T-helper 2 cell treated with Interferon-gamma antibody and Interleukin-4, amounts not matched to agents 100 ng/mL and 5 ng/mL, for 36 hours (primary cell): ENCODE measurements around the gene HLCS. TPM values are rescaled to one million over a fixed set of nuclear protein-coding genes. Genes with fewer than 3 reads are reported as not detected.
"Not testable (repeated sequence)": the region's sequence is repeated elsewhere in the genome, so short reads cannot be mapped to it uniquely, and the experiment has no call there.

Experiments
- intact Hi-C: fragments of 100-400 bp; cut with micrococcal nuclease; formaldehyde crosslinking; loops from one replicate; pipeline ENCODE4 v1.15.1; 2023
- total RNA-seq: library from RNA; stranded (reverse); gene quantifications from 2 replicates; pipeline ENCODE4 v1.2.3, GENCODE V29; 2022

HLCS gene
- total RNA-seq, 1 donor from 2014 or later, result 19.4 TPM

GRCh38 chr21:36960676-36961284 is 5.7 kb downstream of the HLCS start:
- intact Hi-C loops, result no loop called here

- intact Hi-C loops, result no loop called here
These were observed 7.2 kb downstream of the HLCS start for GRCh38 chr21:36959020-36959835.

- intact Hi-C loops, result no loop called here
These were observed 10.7 kb downstream of the HLCS start for GRCh38 chr21:36955783-36956182.

- intact Hi-C loops, result not testable (repeated sequence)
These were observed 14.1 kb downstream of the HLCS start for GRCh38 chr21:36952331-36952730.

- intact Hi-C loops, result no loop called here
These were observed 17.0 kb downstream of the HLCS start for GRCh38 chr21:36949171-36950141.

GRCh38 chr21:36948686-36949085 is 17.8 kb downstream of the HLCS start:
- intact Hi-C loops, result no loop called here

GRCh38 chr21:36946949-36947356 is 19.5 kb downstream of the HLCS start:
- intact Hi-C loops, result no loop called here

GRCh38 chr21:36945496-36946138 is 20.9 kb downstream of the HLCS start:
- intact Hi-C loops, result no loop called here

GRCh38 chr21:36936361-36937135 is 29.9 kb downstream of the HLCS start:
- intact Hi-C loops, result no loop called here

- intact Hi-C loops, result no loop called here
These were observed 31.5 kb downstream of the HLCS start for GRCh38 chr21:36934864-36935420.

GRCh38 chr21:36932161-36932816 is 34.2 kb downstream of the HLCS start:
- intact Hi-C loops, result no loop called here

GRCh38 chr21:36929622-36930021 is 36.8 kb downstream of the HLCS start:
- intact Hi-C loops, result loop anchor here (5.0 kb wide), 1 partner anchor 182 kb away; no protein-coding TSS in a partner anchor

- intact Hi-C loops, result loop anchor here (5.0 kb wide), 1 partner anchor 182 kb away; no protein-coding TSS in a partner anchor
These were observed 37.5 kb downstream of the HLCS start for GRCh38 chr21:36928960-36929359.

- intact Hi-C loops, result loop anchor here (1.0 to 5.0 kb wide), 2 partner anchors 180 to 423 kb away; no protein-coding TSS in a partner anchor
These were observed 38.8 kb downstream of the HLCS start for GRCh38 chr21:36927719-36928117.

GRCh38 chr21:36926989-36927718 is 39.3 kb downstream of the HLCS start:
- intact Hi-C loops, result loop anchor here (1.0 to 5.0 kb wide), 2 partner anchors 180 to 423 kb away; no protein-coding TSS in a partner anchor

- intact Hi-C loops, result no loop called here
These were observed 43.2 kb downstream of the HLCS start for GRCh38 chr21:36923270-36923669.

GRCh38 chr21:36922861-36923260 is 43.6 kb downstream of the HLCS start:
- intact Hi-C loops, result no loop called here

GRCh38 chr21:36918291-36918690 is 48.2 kb downstream of the HLCS start:
- intact Hi-C loops, result no loop called here
